ENCODE measurements around the gene DAPK2.

The DAPK2 gene

DNA sequence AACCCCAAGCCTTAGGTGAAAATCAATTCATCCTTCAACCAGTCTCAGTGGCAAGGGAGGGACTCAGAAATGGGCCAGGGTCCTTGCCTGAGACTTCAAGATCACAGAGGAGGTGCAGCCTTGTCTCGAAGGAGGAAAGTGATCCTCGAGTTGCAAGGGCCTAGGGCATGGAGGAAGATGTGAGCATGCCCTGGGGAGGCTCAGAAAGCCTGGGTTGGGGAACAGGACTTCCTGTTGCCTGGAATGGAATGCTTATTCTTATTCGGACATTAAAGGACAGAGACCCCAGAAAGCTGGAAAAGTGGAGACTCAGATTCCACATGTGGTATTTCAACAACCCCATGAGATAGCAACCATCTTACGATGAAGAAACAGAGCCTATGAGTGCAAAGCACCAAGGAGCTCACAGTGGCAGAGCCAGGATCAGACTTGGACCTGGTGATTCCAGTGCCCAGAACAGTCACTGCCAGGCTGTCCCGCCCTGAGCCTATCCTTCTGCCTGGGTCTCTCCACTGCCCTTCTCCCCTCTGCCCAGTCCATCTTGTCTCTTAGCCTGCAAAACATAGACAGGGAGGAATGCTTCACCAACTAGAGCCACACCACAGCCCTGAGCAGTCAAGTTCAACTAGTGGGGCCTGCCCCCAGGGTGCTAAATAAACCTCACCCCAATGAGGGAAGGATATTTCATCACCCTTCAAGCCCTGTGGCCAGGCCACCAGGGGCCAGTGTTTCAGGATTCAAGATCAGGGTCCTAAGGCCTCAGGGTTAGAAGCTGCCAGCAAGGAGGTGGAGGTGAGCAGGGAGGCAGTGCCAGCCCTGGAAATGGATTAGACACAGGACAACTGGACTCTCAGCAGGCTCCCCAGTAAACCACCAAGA lies 21.9 kb downstream of the DAPK2 start:
- no peak for DNase-seq (ENCODE audit: low spot score)
- no peak for FAIRE-seq

DNA sequence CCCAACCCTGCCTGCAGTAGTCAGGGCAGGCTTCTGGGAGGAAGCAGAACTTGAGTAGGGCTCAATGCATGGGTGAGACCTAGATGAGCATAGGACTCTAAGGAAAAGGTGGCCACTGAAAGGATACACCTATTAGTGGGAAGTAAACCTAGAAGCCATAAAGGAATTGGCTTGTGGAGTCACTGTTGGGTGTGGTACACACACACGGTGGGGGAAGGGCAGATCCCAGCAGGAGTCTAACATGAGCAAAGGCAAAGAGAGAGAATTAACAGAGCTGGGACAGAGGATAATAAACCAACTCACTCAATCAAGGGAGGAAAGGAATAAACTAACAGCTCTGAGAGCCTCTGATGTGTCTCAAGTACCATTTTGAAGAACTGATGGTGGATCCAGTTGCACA lies 23.1 kb downstream of the DAPK2 start:
- FAIRE-seq (no peak), DNase-seq (ENCODE audit: low spot score) (no peak)

DNA sequence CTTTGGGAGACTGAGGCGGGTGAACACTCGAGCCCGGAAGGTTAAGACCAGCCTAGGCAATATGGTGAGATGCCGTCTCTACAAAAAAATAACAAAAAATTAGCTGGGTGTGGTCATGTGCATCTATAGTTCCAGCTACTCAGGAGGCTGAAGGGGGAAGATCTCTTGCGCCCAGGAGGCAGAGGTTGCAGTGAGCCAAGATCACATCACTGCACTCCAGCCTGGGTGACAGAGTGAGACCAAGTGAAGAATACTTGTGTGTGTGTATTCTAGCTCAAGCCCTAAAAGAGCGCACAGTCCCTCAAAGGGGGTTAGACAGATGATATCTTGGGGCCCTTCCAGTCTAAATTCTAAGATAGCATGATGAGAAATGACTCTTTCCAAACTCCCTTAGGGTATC lies 23.7 kb downstream of the DAPK2 start:
- DNase-seq (ENCODE audit: low spot score): no peak
- FAIRE-seq: no peak

DNA sequence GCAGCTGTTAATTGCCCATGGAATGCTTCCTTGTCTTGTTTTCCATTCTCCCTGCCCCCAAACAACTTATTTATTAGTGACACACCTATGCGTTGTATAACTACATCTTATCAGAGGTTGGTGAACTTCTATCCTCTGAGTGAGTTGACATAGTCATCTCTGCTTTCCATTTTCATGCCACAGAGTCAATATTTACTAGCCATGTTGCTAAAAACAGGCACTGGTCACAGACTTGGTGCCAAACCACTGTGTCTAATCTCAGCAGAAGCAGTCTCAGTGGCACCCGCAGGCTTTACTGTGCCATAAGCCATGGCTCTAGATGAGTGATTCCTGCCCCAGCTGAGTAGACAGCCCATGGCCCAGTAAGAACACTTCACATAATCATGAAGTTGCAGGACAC lies 26.5 kb downstream of the DAPK2 start:
- DNase-seq (ENCODE audit: low spot score) (peak; percentile 49), FAIRE-seq (peak; percentile 18)

DNA sequence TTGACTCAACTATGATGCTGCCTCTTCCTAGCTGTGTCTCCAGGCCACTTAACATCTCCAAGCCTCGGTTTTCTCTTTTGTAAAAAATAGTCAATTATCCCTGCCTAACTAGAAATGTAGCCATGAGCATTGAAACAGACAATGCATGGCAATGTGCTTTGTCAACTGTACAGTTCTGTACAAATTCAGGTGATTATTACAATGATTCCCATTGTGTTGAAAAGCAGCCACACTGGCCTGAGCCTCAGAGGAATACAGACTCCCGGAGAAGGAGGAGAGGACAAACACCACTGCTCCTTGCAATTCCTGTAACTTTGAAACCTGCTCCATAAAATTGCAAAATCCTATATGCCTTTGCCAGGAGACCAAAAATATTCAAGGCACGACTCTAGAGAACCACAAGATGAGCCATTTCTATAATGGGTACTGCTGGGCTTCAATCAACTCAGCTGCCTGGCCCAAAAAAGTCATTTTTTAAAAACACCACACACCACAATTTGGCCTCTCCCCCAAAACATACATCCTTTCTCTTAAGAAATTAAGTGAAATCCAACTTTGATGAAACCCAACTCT lies 28.6 kb downstream of the DAPK2 start:
- FAIRE-seq (no peak), DNase-seq (ENCODE audit: low spot score) (no peak)

DNA sequence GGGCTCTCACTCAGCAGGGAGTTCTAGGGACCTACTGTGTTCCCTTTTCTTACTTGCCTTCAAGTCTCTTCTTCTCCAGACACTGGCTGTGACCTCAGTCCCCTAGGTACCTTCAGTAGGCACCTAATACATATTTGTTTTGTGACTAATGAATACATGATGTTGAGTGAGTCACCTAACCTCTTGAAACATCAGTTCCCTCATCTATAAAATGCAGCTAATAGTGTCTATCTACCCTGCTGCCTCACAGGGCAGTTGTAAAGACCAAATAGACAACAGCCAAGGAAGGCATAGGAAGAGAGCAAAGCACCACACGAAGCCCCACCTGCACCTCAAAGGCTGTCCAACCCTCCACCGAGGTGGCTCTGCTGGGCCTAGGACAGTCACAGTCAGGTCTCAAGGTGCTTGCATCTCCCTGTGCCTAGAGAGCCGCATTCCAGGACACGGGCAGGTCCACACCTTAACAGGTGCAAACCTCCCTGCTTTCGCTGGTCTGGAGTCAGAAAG lies 29.1 kb downstream of the DAPK2 start:
- DNase-seq (ENCODE audit: low spot score) (peak; percentile 75), FAIRE-seq (peak; percentile 4)

DNA sequence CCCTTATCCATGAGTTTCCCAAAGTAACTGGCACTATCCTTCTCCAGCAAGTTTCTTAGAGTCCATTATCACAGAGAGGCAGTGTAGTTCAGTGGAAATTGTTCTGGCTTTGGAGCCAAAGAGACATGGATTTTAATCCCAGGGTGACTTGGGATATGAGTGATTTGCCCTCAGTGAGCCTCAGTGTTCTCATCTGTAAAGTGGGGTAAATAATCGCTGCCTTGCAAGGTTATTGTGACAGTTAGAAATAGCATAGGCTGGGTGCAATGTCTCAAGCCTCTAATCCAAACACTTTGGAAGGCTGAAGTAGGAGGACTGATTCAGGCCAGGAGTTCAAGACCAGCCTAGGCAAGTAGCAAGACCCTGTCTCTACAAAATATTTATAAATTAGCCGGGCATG lies 30.0 kb downstream of the DAPK2 start:
- DNase-seq (ENCODE audit: low spot score) (no peak), FAIRE-seq (no peak)

DNA sequence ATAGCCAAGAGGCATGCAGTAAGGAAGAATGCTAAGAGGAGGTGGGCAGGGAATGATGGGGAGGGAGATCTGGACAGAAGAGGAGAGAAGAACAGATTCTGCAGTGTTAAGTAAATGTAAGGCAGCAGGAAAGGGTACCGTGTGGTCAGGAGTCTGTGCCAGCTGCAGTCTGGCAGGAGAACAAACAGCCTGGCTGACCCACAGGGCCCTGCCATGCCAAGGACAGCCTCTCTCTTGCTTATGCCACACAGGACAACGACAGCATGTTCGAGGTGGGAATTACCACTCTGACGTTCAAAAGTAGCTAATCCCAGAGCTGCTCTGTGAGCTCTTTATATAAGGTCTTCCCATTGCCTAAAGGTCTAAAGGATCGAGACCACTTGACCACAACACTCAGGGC lies 31.3 kb downstream of the DAPK2 start:
- DNase-seq (ENCODE audit: low spot score) (no peak), FAIRE-seq (no peak)

DNA sequence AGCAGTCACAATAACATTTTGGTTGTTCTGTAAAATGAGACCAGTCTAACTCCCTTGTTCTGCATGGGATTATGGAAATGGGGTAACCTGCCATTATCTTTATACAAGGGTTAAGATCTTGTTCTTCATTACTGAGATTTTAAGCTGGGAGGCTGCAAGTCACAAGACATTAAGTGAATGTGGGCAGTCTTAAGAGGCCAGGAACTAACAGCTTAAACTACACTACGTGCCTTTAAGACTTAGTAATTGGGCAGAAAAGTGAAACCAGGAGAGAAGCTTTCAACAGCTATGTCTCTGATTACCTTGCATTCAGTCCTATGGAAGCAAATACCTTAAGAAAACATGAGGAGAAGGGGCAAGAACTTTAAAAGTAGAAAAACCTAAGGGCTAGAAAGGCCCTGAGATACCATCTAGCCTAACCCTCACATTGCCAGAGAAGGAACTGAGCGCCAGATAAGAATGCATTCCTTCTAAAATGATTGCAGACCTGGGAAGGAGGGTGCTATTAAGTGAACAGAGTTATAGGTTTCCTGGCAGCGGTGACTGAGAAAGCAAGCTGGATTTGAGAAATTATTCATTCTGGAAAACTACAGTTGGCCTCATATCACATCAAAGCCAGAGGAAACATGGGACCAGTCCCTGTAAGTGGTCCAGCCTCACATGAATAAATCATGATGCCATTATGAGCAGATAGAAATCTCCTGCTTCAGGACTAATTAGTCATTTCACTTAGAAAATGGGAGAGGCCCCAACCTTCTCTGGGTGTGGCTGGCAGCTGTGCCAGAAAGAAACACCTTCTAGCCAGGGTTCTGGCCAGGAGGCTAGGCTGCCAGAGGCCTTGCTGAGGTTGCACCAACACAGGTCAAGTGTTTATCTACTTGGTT lies 32.9 kb downstream of the DAPK2 start:
- DNase-seq (ENCODE audit: low spot score) (no peak), FAIRE-seq (no peak)

DNA sequence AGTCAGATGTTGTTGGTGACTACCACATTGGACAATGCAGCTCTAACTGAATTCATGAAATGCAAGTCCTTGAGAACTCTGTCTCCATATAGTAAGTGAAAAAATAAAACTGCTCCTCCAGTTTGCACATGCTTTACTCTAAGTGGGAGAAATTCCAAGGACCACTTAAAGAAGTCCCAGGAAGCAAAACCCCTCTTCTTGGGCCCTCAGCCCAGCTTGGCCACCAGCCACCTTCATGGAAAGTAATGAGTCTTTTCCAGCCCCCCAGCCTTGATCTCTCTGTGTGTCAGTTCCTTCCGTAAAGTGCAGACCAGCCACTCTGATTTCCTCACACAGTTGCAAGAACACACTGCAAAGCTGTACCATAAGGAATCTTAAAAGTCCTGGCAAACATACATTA lies 34.5 kb downstream of the DAPK2 start:
- FAIRE-seq (no peak), DNase-seq (ENCODE audit: low spot score) (no peak)

DNA sequence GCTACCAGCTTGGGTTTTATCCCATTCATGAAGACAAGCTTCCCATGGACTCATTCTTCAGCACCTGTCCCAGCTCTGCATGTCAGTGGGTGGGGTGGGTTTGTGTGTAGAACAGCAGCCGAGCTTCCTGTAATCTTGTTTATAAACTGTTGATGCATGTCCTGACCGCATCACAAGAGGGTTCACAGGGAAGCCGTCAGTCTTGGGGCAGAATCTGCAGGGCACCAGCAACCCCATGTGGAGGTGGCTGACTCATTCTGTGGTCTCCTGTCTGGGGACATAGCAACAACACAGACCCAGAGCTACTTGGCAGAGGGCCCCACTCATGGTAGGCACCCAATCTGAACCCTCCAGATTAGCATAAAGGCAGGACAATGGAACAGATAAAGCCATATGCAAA lies 35.6 kb downstream of the DAPK2 start:
- FAIRE-seq: peak; percentile 86
- DNase-seq (ENCODE audit: low spot score): peak; percentile 94

DNA sequence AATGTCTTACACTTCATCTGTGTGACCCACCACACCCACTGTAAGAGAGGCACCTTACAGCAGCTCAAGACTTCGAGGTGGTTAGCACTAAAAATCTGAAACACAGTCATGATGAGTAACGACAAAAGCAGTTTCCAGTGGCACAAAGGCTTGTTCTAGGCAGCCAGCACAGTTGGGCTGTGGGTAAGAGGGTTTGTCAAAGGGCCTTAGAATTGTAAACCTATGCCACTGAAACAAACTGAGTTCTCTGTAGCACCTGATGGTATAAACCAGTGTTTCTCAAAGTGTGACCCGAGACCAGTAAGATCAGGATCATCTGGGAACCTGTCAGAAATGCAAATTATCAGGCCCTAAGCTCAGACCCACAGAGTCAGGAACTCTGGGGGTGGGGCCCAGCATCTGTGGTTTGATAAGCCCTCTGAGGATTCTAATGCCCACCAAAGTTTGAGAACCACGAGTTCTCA lies 36.5 kb downstream of the DAPK2 start:
- no peak for FAIRE-seq
- peak; percentile 11 for DNase-seq (ENCODE audit: low spot score)

DNA sequence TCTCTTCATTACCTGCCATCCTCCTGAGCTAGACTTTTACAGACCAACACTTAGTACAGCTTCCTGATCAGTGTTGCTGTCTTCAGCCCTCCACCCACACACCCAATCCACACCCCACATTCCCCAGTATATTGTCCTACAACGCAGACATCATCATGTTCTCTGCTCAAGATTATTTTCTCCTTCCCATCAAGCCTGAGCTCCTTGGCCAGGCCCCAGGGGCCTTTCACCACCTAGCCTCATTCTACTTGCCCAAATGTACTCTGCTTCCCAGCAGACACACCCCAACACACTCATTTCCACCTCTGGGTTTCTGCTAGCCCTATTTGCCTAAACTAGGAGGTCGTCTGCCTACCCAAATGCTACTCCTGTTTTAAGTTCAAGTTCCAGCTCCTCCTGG lies 37.0 kb downstream of the DAPK2 start:
- FAIRE-seq (no peak), DNase-seq (ENCODE audit: low spot score) (no peak)

DNA sequence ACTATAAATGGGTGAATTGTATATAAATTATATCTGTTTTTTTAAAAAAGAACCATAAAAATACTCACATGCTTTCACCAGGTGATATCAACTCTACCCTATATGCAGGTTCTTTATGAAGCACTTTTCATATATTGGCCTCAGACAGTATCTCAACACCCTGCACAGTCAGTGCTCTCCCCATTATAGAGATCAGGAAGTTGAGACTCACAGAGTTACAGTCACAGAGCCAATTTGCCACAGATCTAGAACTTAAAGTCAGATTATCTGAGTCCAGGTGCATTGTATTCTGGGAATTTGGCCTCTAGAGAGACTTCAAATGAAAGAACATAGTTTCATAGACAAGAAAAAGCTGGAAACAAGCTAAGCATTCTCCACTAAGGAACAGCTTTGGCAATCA lies 38.1 kb downstream of the DAPK2 start:
- FAIRE-seq (no peak), DNase-seq (ENCODE audit: low spot score) (no peak)

DNA sequence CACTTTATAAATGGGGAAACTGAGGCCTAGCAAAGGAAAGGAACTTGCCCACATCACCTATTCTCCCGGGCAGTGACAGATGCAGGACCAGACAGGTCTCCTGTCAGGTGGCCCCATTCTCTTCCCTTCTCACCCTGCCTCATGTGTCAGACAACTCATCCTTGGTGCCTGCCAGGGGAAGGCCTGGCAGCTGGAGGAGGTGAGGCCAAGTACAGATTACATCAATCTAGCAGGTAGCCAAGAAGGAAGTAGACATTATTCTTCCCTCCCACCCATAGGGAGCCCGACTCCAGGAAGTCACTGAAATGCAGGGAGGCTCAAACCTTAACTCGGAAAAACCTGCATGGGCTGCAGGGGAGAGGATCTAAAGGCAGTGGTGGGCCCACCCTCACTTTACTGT lies 39.6 kb downstream of the DAPK2 start:
- FAIRE-seq (no peak), DNase-seq (ENCODE audit: low spot score) (no peak)

DNA sequence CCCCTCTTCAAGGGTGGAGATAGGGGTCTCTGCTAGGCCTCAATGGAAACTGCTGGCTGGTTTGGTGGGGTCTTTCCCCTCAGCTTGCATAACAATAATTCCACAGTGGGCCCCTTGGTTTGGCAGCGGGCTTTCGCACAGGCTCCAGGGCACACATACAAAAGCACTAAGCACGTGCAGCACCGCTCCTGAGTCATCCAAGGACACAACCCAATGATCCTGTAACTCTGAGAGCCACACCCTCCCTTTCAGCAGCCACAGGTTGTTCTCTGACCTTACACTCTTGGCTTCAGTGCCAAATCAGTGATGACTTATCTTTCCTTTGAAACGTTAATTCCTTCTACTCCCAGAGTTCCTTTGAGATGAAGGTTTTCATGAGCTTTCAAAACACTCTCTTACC lies 41.7 kb downstream of the DAPK2 start:
- FAIRE-seq (no peak), DNase-seq (ENCODE audit: low spot score) (peak; percentile 67)

DNA sequence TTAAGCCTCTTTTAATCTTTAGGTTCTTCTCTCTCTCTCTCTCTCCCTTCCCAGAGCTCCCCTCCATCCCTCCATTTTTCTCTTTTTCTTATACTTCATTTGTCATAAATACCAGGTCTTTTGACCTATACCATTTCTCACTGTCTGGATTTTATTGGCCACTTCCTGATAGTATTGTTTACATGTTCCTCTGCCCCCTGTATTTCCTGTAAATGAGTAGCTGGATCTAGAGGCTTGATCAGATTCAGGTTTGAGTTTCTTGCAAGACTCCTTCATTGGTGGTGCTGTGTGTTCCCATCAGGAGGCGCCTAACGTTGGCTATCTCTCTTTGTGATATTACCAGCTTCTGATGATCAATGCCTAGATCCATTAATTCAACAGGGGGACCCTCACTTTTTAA lies 42.2 kb downstream of the DAPK2 start:
- FAIRE-seq (no peak), DNase-seq (ENCODE audit: low spot score) (no peak)

DNA sequence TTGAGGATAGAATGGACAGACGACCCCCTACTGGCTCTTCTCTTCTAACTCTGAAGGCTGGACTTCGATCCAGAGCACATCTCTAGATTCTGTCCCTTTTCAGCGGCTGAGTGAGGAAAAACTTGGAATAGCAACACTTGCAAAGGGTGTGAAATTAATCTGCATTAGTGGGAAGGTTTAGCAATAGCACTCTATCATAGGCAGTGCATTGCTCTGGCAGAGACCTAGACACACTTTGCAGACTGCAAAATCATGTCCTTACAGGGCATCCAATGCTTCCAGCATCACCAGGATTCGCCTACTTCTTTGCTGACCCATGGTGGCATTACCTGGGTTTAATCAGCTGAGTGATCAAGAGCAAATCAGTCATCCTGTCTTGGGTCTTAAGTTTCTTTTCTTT lies 43.1 kb downstream of the DAPK2 start:
- FAIRE-seq: no peak

DNA sequence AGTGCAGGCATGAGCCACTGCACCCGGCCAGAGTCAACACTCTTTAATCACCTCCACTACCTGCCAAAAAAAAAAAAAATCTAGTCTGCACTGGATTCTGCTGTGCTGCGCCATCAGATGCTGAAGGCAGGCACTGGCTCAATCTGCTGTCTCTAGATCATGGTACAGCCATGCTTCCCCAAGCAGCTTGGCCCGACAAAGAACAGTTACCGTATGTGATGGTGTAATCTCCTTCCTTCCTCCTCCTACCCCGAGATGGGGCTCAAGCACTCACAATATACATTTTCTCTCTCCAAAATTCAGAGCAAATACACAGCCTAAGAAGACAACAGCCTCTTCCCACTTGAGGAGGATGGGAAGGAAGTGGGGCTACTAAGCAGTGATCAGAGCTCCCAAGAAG lies 45.1 kb downstream of the DAPK2 start:
- FAIRE-seq (no peak), DNase-seq (ENCODE audit: low spot score) (no peak)

More for the DNA sequence above, 43.1 kb downstream of the DAPK2 start:
- no peak for DNase-seq (ENCODE audit: low spot score)

DNA sequence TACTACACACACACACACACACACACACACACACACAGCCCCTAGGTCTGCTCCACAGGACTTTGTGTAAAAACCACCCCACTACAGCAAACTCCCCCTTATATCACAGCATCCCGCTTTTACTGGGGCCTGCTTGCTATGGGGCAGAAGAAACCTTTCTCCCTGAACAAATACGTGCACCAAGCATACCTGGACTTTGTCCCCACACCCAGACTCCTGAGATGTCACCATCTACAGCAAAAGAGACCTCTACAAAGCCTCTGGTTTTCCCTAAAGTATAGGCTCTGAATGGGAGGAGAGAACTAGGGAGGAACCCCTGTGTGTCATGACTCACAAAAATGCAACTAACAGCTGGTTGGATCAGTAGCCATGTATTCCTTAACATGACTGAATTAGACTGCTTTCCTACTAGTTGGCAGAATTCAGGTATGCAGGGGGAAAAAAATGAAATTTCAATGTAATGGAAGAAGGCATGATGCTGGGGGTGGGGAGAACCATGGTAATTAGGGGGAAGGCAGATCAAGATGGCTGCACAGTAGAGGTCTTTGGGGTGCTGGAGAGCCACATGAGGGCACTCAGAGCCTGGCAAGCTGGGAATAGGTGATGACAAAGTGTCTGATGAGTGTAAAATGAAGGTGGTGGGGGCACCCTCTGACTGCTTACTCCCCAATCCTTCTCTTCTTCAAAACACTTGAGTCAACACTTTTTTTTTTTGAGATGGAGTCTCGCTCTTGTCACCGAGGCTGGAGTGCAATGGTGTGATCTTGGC lies 45.9 kb downstream of the DAPK2 start:
- FAIRE-seq (no peak), DNase-seq (ENCODE audit: low spot score) (no peak)

DNA sequence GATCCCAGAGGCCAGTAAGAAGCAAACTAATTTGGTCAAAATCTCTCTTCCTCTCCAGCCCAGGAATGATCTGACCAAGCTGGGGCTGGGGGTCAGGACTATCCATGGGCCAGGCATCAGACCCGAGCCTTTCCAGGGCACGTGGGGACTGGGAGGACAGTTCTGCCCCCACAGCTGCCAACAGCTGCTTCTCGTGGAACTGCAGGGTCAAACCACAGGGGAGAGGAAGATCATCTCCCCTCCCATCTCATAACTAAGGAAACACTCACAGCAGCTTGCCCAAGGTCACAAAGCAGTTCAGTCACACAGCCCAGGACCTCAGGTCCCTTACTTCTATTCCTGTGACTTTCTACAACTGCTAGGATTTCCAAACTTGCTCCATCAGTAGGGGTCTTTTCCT lies 47.1 kb downstream of the DAPK2 start:
- FAIRE-seq: no peak
- no peak for DNase-seq (ENCODE audit: low spot score)

Measured in RCC 7860 (cell line).